Neural cell (in vitro differentiated cells): Measurements from ENCODE around the gene MLEC. TPM values are rescaled to one million over a fixed set of nuclear protein-coding genes. Genes with fewer than 3 reads are reported as not detected.

Source experiments
- H2AFZ ChIP-seq: fragments of 200-600, 300-800 bp; sonication (generic), shearing (Covaris generic); 2 replicates; pipeline ENCODE4 v1.6.0; 2014; ENCODE audit warnings: low read depth, mild to moderate bottlenecking, antibody characterized with exemption, low read length, moderate library complexity
- H3F3A ChIP-seq: fragments of 200-600 bp; shearing (Covaris generic); 2 replicates; pipeline ENCODE4 v1.6.1; 2016; ENCODE audit warnings: mild to moderate bottlenecking, moderate library complexity, mixed read lengths, antibody characterized with exemption, low read length; ENCODE audit not compliant: insufficient read depth, poor library complexity, severe bottlenecking
- H3K27ac ChIP-seq: fragments of 200-600, 300-800 bp; sonication (generic), shearing (Covaris generic); 2 replicates; pipeline ENCODE4 v1.5.1; 2014; ENCODE audit warnings: mild to moderate bottlenecking, low read length, moderate library complexity
- H3K27me3 ChIP-seq: fragments of 300-800, 200-600 bp; sonication (generic), shearing (Covaris generic); 2 replicates; pipeline ENCODE4 v1.6.0; 2014; ENCODE audit warnings: mild to moderate bottlenecking, low read depth, low read length, moderate library complexity; ENCODE audit not compliant: insufficient read depth
- H3K36me3 ChIP-seq: fragments of 300-800, 200-600 bp; sonication (generic), shearing (Covaris generic); 2 replicates; pipeline ENCODE4 v1.5.1; 2014; ENCODE audit warnings: mild to moderate bottlenecking, antibody characterized with exemption, low read length, moderate library complexity; ENCODE audit not compliant: insufficient read depth
- H3K4me2 ChIP-seq: fragments of 300-800, 200-600 bp; sonication (generic), shearing (Covaris generic); 2 replicates; pipeline ENCODE4 v1.6.0; 2014; ENCODE audit warnings: mild to moderate bottlenecking, low read length
- H3K4me3 ChIP-seq: fragments of 300-800, 200-600 bp; sonication (generic), shearing (Covaris generic); 2 replicates; pipeline ENCODE4 v1.5.1; 2014; ENCODE audit warnings: mild to moderate bottlenecking, low read length, moderate library complexity
- H3K79me2 ChIP-seq: fragments of 200-600 bp; shearing (Covaris generic); replicated peaks from 2 replicates; pipeline ENCODE4 v1.6.0; 2014; ENCODE audit warnings: mild to moderate bottlenecking, low read length, moderate library complexity; ENCODE audit not compliant: insufficient read depth
- H3K9ac ChIP-seq: fragments of 300-800, 200-600 bp; sonication (generic), shearing (Covaris generic); 2 replicates; pipeline ENCODE4 v1.6.1; 2016; ENCODE audit warnings: mild to moderate bottlenecking, low read length, mixed read lengths
- H3K9me2 ChIP-seq: fragments of 200-600 bp; shearing (Covaris generic); 2 replicates; pipeline ENCODE4 v1.6.1; 2016; ENCODE audit warnings: mild to moderate bottlenecking, low read length, mixed read lengths; ENCODE audit not compliant: insufficient read depth
- H3K9me3 ChIP-seq: fragments of 200-600, 300-800 bp; sonication (generic), shearing (Covaris generic); 2 replicates; pipeline ENCODE4 v1.6.1; 2016; ENCODE audit warnings: mild to moderate bottlenecking, mixed run types, low read length, moderate library complexity, mixed read lengths
- H4K20me1 ChIP-seq: fragments of 200-600 bp; shearing (Covaris generic); 2 replicates; pipeline ENCODE4 v1.6.1; 2016; ENCODE audit warnings: mild to moderate bottlenecking, mixed run types; ENCODE audit not compliant: insufficient read depth
- EP300 ChIP-seq: fragments of 450-650 bp; conservative IDR thresholded peaks from 2 replicates; pipeline ENCODE4 v1.6.1; 2014; ENCODE audit warnings: antibody characterized with exemption, mild to moderate bottlenecking, moderate library complexity; ENCODE audit not compliant: poor library complexity, severe bottlenecking
- EZH2 ChIP-seq: fragments of 200-600, 300-800 bp; shearing (Covaris generic), sonication (generic); IDR thresholded peaks from 2 replicates; pipeline ENCODE4 v1.6.1; 2014; ENCODE audit warnings: antibody characterized with exemption, low read length, borderline replicate concordance, mild to moderate bottlenecking; ENCODE audit not compliant: insufficient read depth, poor library complexity, severe bottlenecking
- MXI1 ChIP-seq: fragments of 450-650 bp; conservative IDR thresholded peaks from 2 replicates; pipeline ENCODE4 v1.6.1; 2014; ENCODE audit warnings: antibody characterized with exemption, mild to moderate bottlenecking; ENCODE audit not compliant: poor library complexity, severe bottlenecking
- POLR2AphosphoS5 ChIP-seq: IDR thresholded peaks from 2 replicates; pipeline ENCODE4 v1.6.1; 2012
- RAD21 ChIP-seq: fragments of 450-650 bp; conservative IDR thresholded peaks from 2 replicates; pipeline ENCODE4 v1.6.1; 2014; ENCODE audit warnings: antibody characterized with exemption, mild to moderate bottlenecking, moderate library complexity
- SMC3 ChIP-seq: fragments of 450-650 bp; conservative IDR thresholded peaks from 2 replicates; pipeline ENCODE4 v1.6.1; 2014; ENCODE audit warnings: antibody characterized with exemption, mild to moderate bottlenecking, moderate library complexity; ENCODE audit not compliant: poor library complexity
- TAF1 ChIP-seq: IDR thresholded peaks from 2 replicates; pipeline ENCODE4 v1.6.1; 2012; ENCODE audit warnings: low read depth
- polyA plus RNA-seq: library from polyadenylated mRNA; depleted of rRNA; stranded (reverse); fragments of >200 nt; gene quantifications from 2 replicates; pipeline ENCODE4 v1.2.3, GENCODE V29; 2014
- TF ChIP-seq, protein P1 (sequence below): IDR thresholded peaks from 2 replicates; pipeline ENCODE4 v1.6.1; 2012; ENCODE audit warnings: borderline replicate concordance
- TF ChIP-seq, protein P2 (sequence below): fragments of 450-650 bp; IDR thresholded peaks from 2 replicates; pipeline ENCODE4 v1.5.1; 2014; ENCODE audit warnings: antibody characterized with exemption, mild to moderate bottlenecking, moderate library complexity; ENCODE audit not compliant: poor library complexity, severe bottlenecking

MLEC gene
- polyA plus RNA-seq, 1 donor from 2014 or later: 33.2 TPM

DNA sequence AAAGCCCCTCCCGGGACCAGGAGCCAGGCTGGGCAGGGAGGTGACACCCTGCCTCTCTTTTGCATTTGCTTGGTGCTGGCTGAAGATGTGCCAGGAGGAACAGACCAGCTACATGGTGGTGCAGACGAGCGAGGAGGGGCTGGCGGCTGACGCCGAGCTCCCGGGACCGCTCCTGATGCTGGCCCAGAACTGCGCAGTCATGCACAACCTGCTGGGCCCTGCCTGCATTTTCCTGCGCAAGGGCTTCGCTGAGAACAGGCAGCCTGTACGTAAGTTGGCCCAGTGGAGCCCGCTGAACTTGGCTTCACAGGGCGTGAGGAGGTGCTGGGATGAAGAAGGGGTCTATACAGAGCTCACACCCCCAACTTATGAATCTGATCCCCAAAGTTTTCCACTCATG lies 30.9 kb upstream of the MLEC start:
- H3K27ac ChIP-seq: no peak overlapping the region
- no peak overlapping the region for H2AFZ ChIP-seq
- no peaks in the 10 kb centered on the region for H3K79me2 ChIP-seq
- TF ChIP-seq SMC3: no peak
- TF ChIP-seq, protein P1, sequence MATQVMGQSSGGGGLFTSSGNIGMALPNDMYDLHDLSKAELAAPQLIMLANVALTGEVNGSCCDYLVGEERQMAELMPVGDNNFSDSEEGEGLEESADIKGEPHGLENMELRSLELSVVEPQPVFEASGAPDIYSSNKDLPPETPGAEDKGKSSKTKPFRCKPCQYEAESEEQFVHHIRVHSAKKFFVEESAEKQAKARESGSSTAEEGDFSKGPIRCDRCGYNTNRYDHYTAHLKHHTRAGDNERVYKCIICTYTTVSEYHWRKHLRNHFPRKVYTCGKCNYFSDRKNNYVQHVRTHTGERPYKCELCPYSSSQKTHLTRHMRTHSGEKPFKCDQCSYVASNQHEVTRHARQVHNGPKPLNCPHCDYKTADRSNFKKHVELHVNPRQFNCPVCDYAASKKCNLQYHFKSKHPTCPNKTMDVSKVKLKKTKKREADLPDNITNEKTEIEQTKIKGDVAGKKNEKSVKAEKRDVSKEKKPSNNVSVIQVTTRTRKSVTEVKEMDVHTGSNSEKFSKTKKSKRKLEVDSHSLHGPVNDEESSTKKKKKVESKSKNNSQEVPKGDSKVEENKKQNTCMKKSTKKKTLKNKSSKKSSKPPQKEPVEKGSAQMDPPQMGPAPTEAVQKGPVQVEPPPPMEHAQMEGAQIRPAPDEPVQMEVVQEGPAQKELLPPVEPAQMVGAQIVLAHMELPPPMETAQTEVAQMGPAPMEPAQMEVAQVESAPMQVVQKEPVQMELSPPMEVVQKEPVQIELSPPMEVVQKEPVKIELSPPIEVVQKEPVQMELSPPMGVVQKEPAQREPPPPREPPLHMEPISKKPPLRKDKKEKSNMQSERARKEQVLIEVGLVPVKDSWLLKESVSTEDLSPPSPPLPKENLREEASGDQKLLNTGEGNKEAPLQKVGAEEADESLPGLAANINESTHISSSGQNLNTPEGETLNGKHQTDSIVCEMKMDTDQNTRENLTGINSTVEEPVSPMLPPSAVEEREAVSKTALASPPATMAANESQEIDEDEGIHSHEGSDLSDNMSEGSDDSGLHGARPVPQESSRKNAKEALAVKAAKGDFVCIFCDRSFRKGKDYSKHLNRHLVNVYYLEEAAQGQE: no peak
- TF ChIP-seq TAF1: no peak
- H3K9me3 ChIP-seq: no peaks in the 10 kb centered on the region
- no peaks in the 10 kb centered on the region for H3K27me3 ChIP-seq
- H3K9ac ChIP-seq: no peak overlapping the region
- no peaks in the 10 kb centered on the region for H4K20me1 ChIP-seq
- H3K9me2 ChIP-seq: no peaks in the 10 kb centered on the region
- H3K4me3 ChIP-seq: no peak overlapping the region
- H3K4me2 ChIP-seq: no peak overlapping the region
- no peaks in the 10 kb centered on the region for H3K36me3 ChIP-seq
- H3F3A ChIP-seq: no peaks in the 10 kb centered on the region

- Histone ChIP-seq H3K9me3 (no peaks in the 10 kb centered on the region), H3K4me3 (no peak overlapping the region), H4K20me1 (no peaks in the 10 kb centered on the region), H3K27me3 (no peaks in the 10 kb centered on the region), H3K79me2 (no peaks in the 10 kb centered on the region), H3K27ac (no peak overlapping the region), H2AFZ (no peak overlapping the region), H3F3A (no peaks in the 10 kb centered on the region), H3K36me3 (no peaks in the 10 kb centered on the region), H3K9me2 (no peaks in the 10 kb centered on the region), H3K9ac (no peak overlapping the region), H3K4me2 (no peak overlapping the region)
- TF ChIP-seq, protein P2, sequence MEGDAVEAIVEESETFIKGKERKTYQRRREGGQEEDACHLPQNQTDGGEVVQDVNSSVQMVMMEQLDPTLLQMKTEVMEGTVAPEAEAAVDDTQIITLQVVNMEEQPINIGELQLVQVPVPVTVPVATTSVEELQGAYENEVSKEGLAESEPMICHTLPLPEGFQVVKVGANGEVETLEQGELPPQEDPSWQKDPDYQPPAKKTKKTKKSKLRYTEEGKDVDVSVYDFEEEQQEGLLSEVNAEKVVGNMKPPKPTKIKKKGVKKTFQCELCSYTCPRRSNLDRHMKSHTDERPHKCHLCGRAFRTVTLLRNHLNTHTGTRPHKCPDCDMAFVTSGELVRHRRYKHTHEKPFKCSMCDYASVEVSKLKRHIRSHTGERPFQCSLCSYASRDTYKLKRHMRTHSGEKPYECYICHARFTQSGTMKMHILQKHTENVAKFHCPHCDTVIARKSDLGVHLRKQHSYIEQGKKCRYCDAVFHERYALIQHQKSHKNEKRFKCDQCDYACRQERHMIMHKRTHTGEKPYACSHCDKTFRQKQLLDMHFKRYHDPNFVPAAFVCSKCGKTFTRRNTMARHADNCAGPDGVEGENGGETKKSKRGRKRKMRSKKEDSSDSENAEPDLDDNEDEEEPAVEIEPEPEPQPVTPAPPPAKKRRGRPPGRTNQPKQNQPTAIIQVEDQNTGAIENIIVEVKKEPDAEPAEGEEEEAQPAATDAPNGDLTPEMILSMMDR: no peak
- TF ChIP-seq MXI1 (no peak), SMC3 (no peak), EZH2 (no peak), TAF1 (no peak), RAD21 (no peak), POLR2AphosphoS5 (no peak), EP300 (no peak)
- TF ChIP-seq, protein P1: no peak
Measured at GRCh38 chr12:120658286-120659150, 28.4 kb upstream of the MLEC start.
